Right atrium auricular region (tissue), 2 donors: Measurements from ENCODE around the gene CDK6. TPM values are rescaled to one million over a fixed set of nuclear protein-coding genes. Genes with fewer than 3 reads are reported as not detected.

Source experiments
- DNase-seq: peaks from one replicate; pipeline ENCODE4 v3.0.0-alpha.2; 2019; ENCODE audit warnings: low spot score
- H3K27ac ChIP-seq, 2 donors: fragments of 200-600 bp; sonication (generic); 1 replicate in 1 of 2; 2 replicates in 1 of 2; pipeline ENCODE4 v1.5.1; 2016 to 2019
- H3K27me3 ChIP-seq, 2 donors: fragments of 200-600 bp; sonication (generic); one replicate each; pipeline versions ENCODE4 v1.5.1 to v1.6.0; 2017 to 2019
- H3K36me3 ChIP-seq: fragments of 200-600 bp; sonication (generic); one replicate; pipeline ENCODE4 v1.5.1; 2016
- H3K4me1 ChIP-seq, 2 donors: fragments of 200-600 bp; sonication (generic); one replicate each; pipeline versions ENCODE4 v1.5.1 to v1.6.0; 2017 to 2019
- H3K4me3 ChIP-seq, 2 donors: fragments of 200-600 bp; sonication (generic); 1 replicate in 1 of 2; 2 replicates in 1 of 2; pipeline ENCODE4 v1.5.1; 2017 to 2019; ENCODE audit warnings: mild to moderate bottlenecking in 1 of 2, moderate library complexity in 1 of 2
- H3K9me3 ChIP-seq, 2 donors: fragments of 200-600 bp; sonication (generic); one replicate each; pipeline ENCODE4 v1.5.1; 2019
- total RNA-seq, 2 donors: library from RNA; depleted of rRNA; stranded (reverse); fragments of >200 nt; gene quantifications; one replicate each; pipeline ENCODE4 v1.1.0, GENCODE V29; 2016
- TF ChIP-seq, protein P1 (sequence below), 2 donors: fragments of 200-600 bp; sonication (generic); IDR thresholded peaks; one replicate each; pipeline ENCODE4 v1.5.1; 2019; ENCODE audit warnings: antibody characterized with exemption in 2 of 2

CDK6 gene
- total RNA-seq, 2 donors from 2014 or later = 10.6 to 12.4 TPM

DNA sequence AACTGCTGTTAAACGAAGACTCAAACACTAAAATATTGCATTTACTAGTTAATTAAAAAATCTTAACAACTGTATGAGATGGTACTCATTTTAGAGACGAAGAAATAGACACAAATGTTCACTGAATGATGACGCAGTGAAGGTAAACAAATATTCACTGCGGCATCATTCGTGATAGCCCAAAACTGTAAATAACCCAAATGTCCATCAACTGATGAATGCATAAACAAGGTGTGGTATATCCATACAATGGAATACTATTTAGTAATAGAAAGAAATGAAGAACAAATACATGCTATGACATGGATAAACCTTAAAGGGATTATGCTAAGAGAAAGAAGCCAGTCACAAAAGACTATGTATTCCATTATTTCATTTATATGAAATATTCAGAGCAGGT, 51.4 kb downstream of the CDK6 start:
- TF ChIP-seq, protein P1, sequence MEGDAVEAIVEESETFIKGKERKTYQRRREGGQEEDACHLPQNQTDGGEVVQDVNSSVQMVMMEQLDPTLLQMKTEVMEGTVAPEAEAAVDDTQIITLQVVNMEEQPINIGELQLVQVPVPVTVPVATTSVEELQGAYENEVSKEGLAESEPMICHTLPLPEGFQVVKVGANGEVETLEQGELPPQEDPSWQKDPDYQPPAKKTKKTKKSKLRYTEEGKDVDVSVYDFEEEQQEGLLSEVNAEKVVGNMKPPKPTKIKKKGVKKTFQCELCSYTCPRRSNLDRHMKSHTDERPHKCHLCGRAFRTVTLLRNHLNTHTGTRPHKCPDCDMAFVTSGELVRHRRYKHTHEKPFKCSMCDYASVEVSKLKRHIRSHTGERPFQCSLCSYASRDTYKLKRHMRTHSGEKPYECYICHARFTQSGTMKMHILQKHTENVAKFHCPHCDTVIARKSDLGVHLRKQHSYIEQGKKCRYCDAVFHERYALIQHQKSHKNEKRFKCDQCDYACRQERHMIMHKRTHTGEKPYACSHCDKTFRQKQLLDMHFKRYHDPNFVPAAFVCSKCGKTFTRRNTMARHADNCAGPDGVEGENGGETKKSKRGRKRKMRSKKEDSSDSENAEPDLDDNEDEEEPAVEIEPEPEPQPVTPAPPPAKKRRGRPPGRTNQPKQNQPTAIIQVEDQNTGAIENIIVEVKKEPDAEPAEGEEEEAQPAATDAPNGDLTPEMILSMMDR (IDR thresholded peaks at IDR 0.05) = no peak
- Histone ChIP-seq H3K27ac (no peak overlapping the region), H3K27me3 (no peaks in the 10 kb centered on the region), H3K4me1 (peaks cover 0 to 34% of the 10 kb centered on the region in 2 donors), H3K4me3 (no peak overlapping the region), H3K9me3 (peaks cover 0 to 9% of the 10 kb centered on the region in 2 donors), H3K36me3 (no peaks in the 10 kb centered on the region)
- no peak for DNase-seq

DNA sequence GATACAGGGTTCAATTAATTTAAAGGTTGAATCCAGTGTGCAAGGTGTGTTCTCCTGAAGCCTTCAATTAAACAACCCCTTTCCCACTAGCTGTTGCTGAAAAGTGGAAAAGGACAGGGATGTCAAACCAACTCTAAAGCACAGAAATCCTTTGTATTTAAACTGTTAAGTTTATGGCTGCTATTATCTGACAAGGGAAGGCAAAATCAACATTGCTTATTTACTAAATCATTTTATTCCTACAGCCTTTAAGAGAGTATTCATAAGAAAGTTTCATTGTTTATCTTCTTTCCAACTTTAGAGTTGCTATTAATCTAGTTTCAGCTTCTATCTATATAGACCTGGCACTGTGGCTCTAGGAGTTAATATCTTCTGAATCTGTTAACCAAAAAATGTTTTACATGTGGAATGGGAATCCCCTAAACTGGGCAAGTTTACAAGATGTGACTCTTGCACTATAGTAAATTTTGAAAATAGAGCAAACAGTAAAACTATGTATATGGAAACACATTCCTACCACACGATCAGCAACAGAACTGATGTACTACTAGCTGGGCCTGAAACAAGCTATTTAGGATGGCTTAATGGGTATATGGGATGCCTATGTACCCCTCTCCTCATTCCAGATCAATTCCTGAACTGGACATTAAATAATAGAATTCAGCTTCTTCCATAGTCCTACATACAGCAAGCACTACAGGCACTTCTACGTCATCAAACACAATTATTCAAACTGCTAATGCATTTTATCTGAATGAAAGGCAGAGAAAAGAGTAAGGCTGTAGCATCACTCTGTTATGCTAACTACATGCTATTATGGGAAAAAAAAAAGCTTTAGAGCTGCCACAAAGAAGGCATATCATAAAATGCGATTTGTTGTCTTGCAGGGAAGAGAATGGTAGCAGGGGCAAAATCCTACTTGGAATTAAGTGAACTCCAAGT, 52.8 kb downstream of the CDK6 start:
- TF ChIP-seq, protein P1 (IDR thresholded peaks at IDR 0.05) = no peak
- DNase-seq = no peak
- H3K4me3 ChIP-seq = no peak overlapping the region
- H3K27ac ChIP-seq = no peak overlapping the region
- H3K9me3 ChIP-seq = peaks cover 0 to 2% of the 10 kb centered on the region in 2 donors
- H3K36me3 ChIP-seq = no peaks in the 10 kb centered on the region
- no peaks in the 10 kb centered on the region for H3K27me3 ChIP-seq
- peaks cover 0 to 44% of the 10 kb centered on the region in 2 donors for H3K4me1 ChIP-seq

DNA sequence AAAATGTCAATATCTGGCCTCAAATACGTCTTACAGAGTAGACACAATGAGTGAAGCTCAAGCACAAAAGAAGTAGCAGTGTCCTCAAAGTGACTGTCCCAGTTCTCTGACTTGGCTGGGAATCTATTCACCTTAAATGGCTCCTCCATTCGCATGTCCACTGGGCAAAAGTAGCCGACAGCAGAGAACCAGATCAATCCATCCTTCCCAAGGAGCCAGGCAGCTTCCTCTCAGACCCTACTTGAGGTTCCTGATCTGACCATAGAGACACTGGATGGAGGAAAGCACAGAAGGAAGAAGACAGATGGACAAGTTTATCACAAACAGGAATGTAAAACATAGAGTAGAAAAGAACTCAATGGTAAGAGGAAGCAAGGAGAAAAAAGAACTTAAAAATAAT, 53.5 kb downstream of the CDK6 start:
- Histone ChIP-seq H3K4me3 (no peak overlapping the region), H3K36me3 (no peaks in the 10 kb centered on the region), H3K27me3 (no peaks in the 10 kb centered on the region), H3K4me1 (peaks cover 0 to 44% of the 10 kb centered on the region in 2 donors), H3K27ac (no peak overlapping the region), H3K9me3 (no peaks in the 10 kb centered on the region)
- TF ChIP-seq, protein P1 (IDR thresholded peaks at IDR 0.05) = no peak
- DNase-seq = no peak

DNA sequence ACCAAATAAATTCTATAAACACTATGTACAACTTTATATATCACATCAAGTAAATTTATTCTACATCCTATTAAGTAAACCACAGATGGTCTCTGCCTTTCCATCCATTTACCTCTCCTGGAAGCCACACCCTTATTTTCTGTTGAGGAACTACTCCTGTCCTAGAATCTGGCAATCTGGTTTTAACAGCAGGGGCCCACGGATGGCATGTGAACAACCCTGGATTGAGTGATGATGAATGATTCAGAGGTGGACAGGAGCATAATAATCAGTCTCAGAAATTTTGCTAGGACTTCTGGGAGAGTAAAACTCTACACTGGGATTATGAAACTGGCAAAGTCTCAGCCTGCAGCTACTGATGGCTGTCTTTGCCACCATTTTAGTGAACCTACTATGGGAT, 54.1 kb downstream of the CDK6 start:
- no peaks in the 10 kb centered on the region for H3K9me3 ChIP-seq

DNA sequence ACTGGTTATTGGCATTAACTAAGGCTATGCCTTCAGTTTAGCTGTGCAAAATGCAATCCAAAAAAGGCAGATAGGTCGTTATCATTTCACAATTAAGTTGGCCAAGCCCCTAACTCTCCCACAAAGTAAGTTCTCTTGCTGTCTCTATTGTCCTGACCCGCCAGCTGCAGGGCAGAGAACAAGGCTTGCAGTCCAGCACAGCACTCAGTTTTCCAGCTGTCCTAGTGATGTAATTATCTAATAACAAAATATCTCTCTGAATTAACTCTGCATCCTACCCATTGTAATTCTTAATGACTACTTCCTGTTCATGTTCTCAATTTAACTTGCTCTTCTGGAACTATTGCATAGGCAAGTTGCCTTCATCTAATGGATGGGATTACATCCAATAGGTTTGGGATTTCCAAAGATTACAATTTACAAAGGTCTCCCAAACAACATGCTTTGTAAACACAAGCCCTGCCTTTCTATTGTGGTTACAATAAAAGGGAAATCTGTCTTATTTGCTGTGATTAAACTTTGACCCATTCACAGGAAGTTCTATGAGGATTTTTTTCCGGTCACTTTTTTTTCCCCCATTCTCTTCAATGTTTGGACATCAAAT, 55.2 kb downstream of the CDK6 start:
- Histone ChIP-seq H3K4me1 (peaks cover 0 to 41% of the 10 kb centered on the region in 2 donors), H3K9me3 (no peaks in the 10 kb centered on the region), H3K4me3 (no peak overlapping the region), H3K27ac (no peak overlapping the region), H3K27me3 (no peaks in the 10 kb centered on the region), H3K36me3 (no peaks in the 10 kb centered on the region)
- no peak for DNase-seq
- TF ChIP-seq, protein P1 (IDR thresholded peaks at IDR 0.05) = no peak

More for the DNA sequence above, 54.1 kb downstream of the CDK6 start:
- no peak overlapping the region for H3K27ac ChIP-seq
- DNase-seq = no peak
- H3K36me3 ChIP-seq = no peaks in the 10 kb centered on the region
- no peak overlapping the region for H3K4me3 ChIP-seq
- TF ChIP-seq, protein P1 (IDR thresholded peaks at IDR 0.05) = no peak
- H3K27me3 ChIP-seq = no peaks in the 10 kb centered on the region
- peaks cover 0 to 44% of the 10 kb centered on the region in 2 donors for H3K4me1 ChIP-seq
